CD4-positive, alpha-beta T cell treated with Interleukin-10 for 1 hour (primary cell): ENCODE measurements around the gene RITA1.
"Not testable (repeated sequence)": the region's sequence is repeated elsewhere in the genome, so short reads cannot be mapped to it uniquely, and the experiment has no call there.

ENCODE experiments used
- DNase-seq: peaks from one replicate; pipeline ENCODE4 v3.0.0-alpha.2; 2020

RITA1 gene

GRCh38 chr12:113185180-113186032 lies at the start of gene RITA1, which contains the start of gene DDX54:
TSS of gene RITA1 (plus strand) at chr12:113185721. CDS start at chr12:113186747, 1,026 bp downstream.
TSS of gene DDX54 (minus strand) at chr12:113185478. CDS start at chr12:113185451, 27 bp downstream.
- DNase-seq, result peak; percentile 85

- DNase-seq, result peak; percentile 64
These were observed 49.2 kb upstream of the RITA1 start for GRCh38 chr12:113136128-113136989.

- no peak for DNase-seq
These were observed 48.5 kb upstream of the RITA1 start for GRCh38 chr12:113136990-113137511.

- no peak for DNase-seq
These were observed 47.4 kb upstream of the RITA1 start for GRCh38 chr12:113137861-113138783.

GRCh38 chr12:113138826-113139225 lies 46.7 kb upstream of the RITA1 start:
- no peak for DNase-seq

GRCh38 chr12:113140706-113141105 lies 44.8 kb upstream of the RITA1 start:
- no peak for DNase-seq

GRCh38 chr12:113141716-113142115 lies 43.8 kb upstream of the RITA1 start:
- DNase-seq, result not testable (repeated sequence)

GRCh38 chr12:113142173-113142885 lies 43.2 kb upstream of the RITA1 start:
- DNase-seq, result no peak

- no peak for DNase-seq
These were observed 42.6 kb upstream of the RITA1 start for GRCh38 chr12:113142886-113143332.

GRCh38 chr12:113143959-113144358 lies 41.6 kb upstream of the RITA1 start:
- DNase-seq, result no peak

GRCh38 chr12:113144806-113145205 lies 40.7 kb upstream of the RITA1 start:
- no peak for DNase-seq

GRCh38 chr12:113145720-113146551 lies 39.6 kb upstream of the RITA1 start:
- no peak for DNase-seq

- DNase-seq, result no peak
These were observed 38.5 kb upstream of the RITA1 start for GRCh38 chr12:113146999-113147398.

- no peak for DNase-seq
These were observed 36.0 kb upstream of the RITA1 start, which contains the start of gene CFAP73 for GRCh38 chr12:113149361-113150150. TSS of gene CFAP73 (plus strand) at chr12:113149724. CDS start at chr12:113149858, 134 bp downstream.

GRCh38 chr12:113151655-113152054 lies 33.9 kb upstream of the RITA1 start:
- DNase-seq, result no peak

- no peak for DNase-seq
These were observed 33.2 kb upstream of the RITA1 start for GRCh38 chr12:113152196-113152834.

GRCh38 chr12:113152835-113153814 lies 32.4 kb upstream of the RITA1 start:
- peak; percentile 74 for DNase-seq
